ACC112 (cell line): Measurements from ENCODE around the gene ZBTB40.

ENCODE experiments used
- H2AFZ ChIP-seq: fragments of 200-600 bp; sonication (generic); one replicate; pipeline ENCODE4 v1.6.0; 2017; ENCODE audit warnings: antibody characterized with exemption, low read length; ENCODE audit not compliant: unreplicated experiment
- H3K27ac ChIP-seq: fragments of 200-600 bp; sonication (generic); 2 replicates; pipeline ENCODE4 v1.5.1; 2014; ENCODE audit warnings: low read depth, mild to moderate bottlenecking, antibody characterized with exemption, low read length, moderate library complexity
- H3K27me3 ChIP-seq: fragments of 200-600 bp; sonication (generic); 2 replicates; pipeline ENCODE4 v1.6.1; 2014; ENCODE audit warnings: mild to moderate bottlenecking, antibody characterized with exemption, low read length, moderate library complexity, mixed read lengths; ENCODE audit not compliant: insufficient read depth
- H3K36me3 ChIP-seq: fragments of 200-600 bp; sonication (generic); 2 replicates; pipeline ENCODE4 v1.6.1; 2016; ENCODE audit warnings: mild to moderate bottlenecking, antibody characterized with exemption, low read length, moderate library complexity, mixed read lengths; ENCODE audit not compliant: insufficient read depth
- H3K4me1 ChIP-seq: fragments of 200-600 bp; sonication (generic); one replicate; pipeline ENCODE4 v1.6.1; 2016; ENCODE audit warnings: low read length, mixed read lengths; ENCODE audit not compliant: insufficient read depth, unreplicated experiment, control insufficient read depth
- H3K4me3 ChIP-seq: fragments of 200-600 bp; sonication (generic); 2 replicates; pipeline ENCODE4 v1.5.1; 2014; ENCODE audit warnings: mild to moderate bottlenecking, low read depth, low read length
- H3K79me2 ChIP-seq: fragments of 200-600 bp; sonication (generic); one replicate; pipeline ENCODE4 v1.6.0; 2016; ENCODE audit warnings: low read length; ENCODE audit not compliant: control insufficient read depth, unreplicated experiment, insufficient read depth

Gene ZBTB40, protein sequence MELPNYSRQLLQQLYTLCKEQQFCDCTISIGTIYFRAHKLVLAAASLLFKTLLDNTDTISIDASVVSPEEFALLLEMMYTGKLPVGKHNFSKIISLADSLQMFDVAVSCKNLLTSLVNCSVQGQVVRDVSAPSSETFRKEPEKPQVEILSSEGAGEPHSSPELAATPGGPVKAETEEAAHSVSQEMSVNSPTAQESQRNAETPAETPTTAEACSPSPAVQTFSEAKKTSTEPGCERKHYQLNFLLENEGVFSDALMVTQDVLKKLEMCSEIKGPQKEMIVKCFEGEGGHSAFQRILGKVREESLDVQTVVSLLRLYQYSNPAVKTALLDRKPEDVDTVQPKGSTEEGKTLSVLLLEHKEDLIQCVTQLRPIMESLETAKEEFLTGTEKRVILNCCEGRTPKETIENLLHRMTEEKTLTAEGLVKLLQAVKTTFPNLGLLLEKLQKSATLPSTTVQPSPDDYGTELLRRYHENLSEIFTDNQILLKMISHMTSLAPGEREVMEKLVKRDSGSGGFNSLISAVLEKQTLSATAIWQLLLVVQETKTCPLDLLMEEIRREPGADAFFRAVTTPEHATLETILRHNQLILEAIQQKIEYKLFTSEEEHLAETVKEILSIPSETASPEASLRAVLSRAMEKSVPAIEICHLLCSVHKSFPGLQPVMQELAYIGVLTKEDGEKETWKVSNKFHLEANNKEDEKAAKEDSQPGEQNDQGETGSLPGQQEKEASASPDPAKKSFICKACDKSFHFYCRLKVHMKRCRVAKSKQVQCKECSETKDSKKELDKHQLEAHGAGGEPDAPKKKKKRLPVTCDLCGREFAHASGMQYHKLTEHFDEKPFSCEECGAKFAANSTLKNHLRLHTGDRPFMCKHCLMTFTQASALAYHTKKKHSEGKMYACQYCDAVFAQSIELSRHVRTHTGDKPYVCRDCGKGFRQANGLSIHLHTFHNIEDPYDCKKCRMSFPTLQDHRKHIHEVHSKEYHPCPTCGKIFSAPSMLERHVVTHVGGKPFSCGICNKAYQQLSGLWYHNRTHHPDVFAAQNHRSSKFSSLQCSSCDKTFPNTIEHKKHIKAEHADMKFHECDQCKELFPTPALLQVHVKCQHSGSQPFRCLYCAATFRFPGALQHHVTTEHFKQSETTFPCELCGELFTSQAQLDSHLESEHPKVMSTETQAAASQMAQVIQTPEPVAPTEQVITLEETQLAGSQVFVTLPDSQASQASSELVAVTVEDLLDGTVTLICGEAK

GRCh38 chr1:22451702-22452480 lies at the start of gene ZBTB40:
Gene ZBTB40, plus strand, starts transcription at chr1:22451851. Its CDS starts 38,098 bp downstream, at chr1:22489949.
- no peaks in the 10 kb centered on the region for H3K36me3 ChIP-seq
- H2AFZ ChIP-seq, result peak within 1 kb of the TSS; percentile 93
- H3K79me2 ChIP-seq, result peaks cover 18% of the 10 kb centered on the region
- H3K4me3 ChIP-seq, result peak within 1 kb of the TSS; percentile 80
- no peaks in the 10 kb centered on the region for H3K27me3 ChIP-seq
- peak within 1 kb of the TSS; percentile 50 for H3K27ac ChIP-seq
- peaks cover 24% of the 10 kb centered on the region for H3K4me1 ChIP-seq

GRCh38 chr1:22402356-22403053 lies 49.1 kb upstream of the ZBTB40 start:
- H3K4me1 ChIP-seq, result no peaks in the 10 kb centered on the region
- H3K27ac ChIP-seq, result no peak overlapping the region
- peaks cover 91% of the 10 kb centered on the region for H3K27me3 ChIP-seq
- H2AFZ ChIP-seq, result no peak overlapping the region
- H3K36me3 ChIP-seq, result no peaks in the 10 kb centered on the region
- no peak overlapping the region for H3K4me3 ChIP-seq
- H3K79me2 ChIP-seq, result no peaks in the 10 kb centered on the region

DNA sequence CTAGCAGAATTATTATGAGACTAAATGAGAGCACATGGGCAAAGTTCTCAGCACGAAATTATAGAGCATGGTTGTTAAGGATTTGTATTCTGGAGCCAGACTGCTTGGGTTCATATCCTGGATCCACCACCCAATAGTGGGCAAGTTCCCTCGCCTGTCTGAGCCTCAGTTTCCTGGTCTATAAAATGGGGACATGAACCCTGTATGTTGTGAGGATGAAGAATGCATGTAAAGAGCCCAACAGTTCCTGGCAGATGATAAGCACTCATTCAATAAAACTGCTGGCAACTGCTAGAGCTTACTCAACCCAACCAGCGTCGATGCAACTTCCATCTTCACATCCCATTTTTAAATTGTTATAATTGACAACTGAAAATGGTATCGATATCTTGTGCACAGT lies 47.2 kb upstream of the ZBTB40 start:
- Histone ChIP-seq H3K4me1 (no peaks in the 10 kb centered on the region), H2AFZ (no peak overlapping the region), H3K4me3 (no peak overlapping the region), H3K27ac (no peak overlapping the region), H3K27me3 (peaks cover 85% of the 10 kb centered on the region), H3K36me3 (no peaks in the 10 kb centered on the region), H3K79me2 (no peaks in the 10 kb centered on the region)

GRCh38 chr1:22406722-22407495 lies 44.7 kb upstream of the ZBTB40 start:
- Histone ChIP-seq H3K4me1 (no peaks in the 10 kb centered on the region), H3K27ac (no peak overlapping the region), H3K4me3 (no peak overlapping the region), H3K27me3 (peaks cover 65% of the 10 kb centered on the region), H2AFZ (no peak overlapping the region), H3K36me3 (no peaks in the 10 kb centered on the region), H3K79me2 (no peaks in the 10 kb centered on the region)

DNA sequence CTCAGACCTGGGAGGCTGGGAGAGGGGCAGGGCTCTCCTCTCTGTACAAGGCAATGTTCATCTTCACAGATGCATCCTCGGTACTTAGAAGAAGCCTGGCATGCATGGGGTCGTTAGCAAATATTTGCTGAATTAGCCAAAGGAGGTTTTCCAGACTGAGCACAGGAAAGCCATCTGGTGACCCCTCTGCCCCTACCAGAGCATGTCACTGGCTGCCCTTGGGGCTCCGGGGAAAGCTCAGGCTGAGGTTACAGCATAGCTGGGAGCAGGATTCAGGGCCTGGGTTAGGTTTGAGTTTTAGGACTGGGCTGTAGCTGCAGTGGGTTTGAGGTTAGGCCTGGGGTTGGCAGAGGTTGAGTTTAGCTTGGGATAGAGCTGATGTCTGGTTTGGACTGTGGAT lies 43.4 kb upstream of the ZBTB40 start:
- no peaks in the 10 kb centered on the region for H3K36me3 ChIP-seq

GRCh38 chr1:22410401-22410800 lies 41.2 kb upstream of the ZBTB40 start:
- H3K79me2 ChIP-seq, result no peaks in the 10 kb centered on the region
- no peak overlapping the region for H3K27ac ChIP-seq
- H3K4me3 ChIP-seq, result no peak overlapping the region
- H2AFZ ChIP-seq, result no peak overlapping the region
- peaks cover 32% of the 10 kb centered on the region for H3K27me3 ChIP-seq
- H3K36me3 ChIP-seq, result no peaks in the 10 kb centered on the region
- no peaks in the 10 kb centered on the region for H3K4me1 ChIP-seq

More for the DNA sequence above, 43.4 kb upstream of the ZBTB40 start:
- no peak overlapping the region for H3K27ac ChIP-seq
- peaks cover 51% of the 10 kb centered on the region for H3K27me3 ChIP-seq
- no peak overlapping the region for H2AFZ ChIP-seq
- no peaks in the 10 kb centered on the region for H3K4me1 ChIP-seq
- no peaks in the 10 kb centered on the region for H3K79me2 ChIP-seq
- H3K4me3 ChIP-seq, result no peak overlapping the region

DNA sequence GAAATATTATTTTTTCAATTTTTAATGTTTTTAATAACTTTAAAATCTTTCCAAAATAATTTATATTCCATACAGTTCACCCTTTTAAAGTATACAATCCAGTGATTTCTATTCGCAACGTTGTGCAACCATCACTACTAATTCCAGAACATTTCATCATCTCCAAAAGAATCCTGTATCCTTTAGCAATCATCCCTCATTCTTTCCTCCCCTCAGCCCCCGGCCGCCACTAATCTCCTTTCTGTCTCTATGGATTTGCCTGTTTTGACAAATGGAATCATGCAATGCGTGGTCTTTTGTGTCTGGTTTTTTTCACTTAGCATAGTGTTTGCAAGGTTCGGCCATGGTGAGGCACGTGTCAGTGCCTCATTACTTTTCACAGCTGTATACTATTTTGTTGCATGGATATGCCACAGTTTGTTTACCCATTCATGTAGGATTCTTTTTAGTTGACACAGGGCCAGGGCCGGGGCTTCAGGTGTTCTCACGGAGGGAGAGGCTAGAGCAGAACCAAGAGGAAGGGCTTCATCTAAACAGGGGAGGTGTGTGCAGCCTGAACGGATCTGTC lies 40.6 kb upstream of the ZBTB40 start:
- Histone ChIP-seq H3K79me2 (no peaks in the 10 kb centered on the region), H3K36me3 (no peaks in the 10 kb centered on the region), H3K4me1 (no peaks in the 10 kb centered on the region), H3K4me3 (no peak overlapping the region), H3K27me3 (peaks cover 26% of the 10 kb centered on the region), H3K27ac (no peak overlapping the region), H2AFZ (no peak overlapping the region)

- no peaks in the 10 kb centered on the region for H3K36me3 ChIP-seq
- no peak overlapping the region for H3K4me3 ChIP-seq
- H3K27ac ChIP-seq, result no peak overlapping the region
- no peaks in the 10 kb centered on the region for H3K79me2 ChIP-seq
- H3K4me1 ChIP-seq, result no peaks in the 10 kb centered on the region
- H2AFZ ChIP-seq, result no peak overlapping the region
- peaks cover 24% of the 10 kb centered on the region for H3K27me3 ChIP-seq
Observed at GRCh38 chr1:22411589-22411988, 40.1 kb upstream of the ZBTB40 start.
